IMR-90 (cell line): ENCODE results near the gene ITM2B. TPM values are rescaled to one million over a fixed set of nuclear protein-coding genes. Genes with fewer than 3 reads are reported as not detected.

Experiments
- ATAC-seq: fragments of 200-7000 bp; cut with Tn5 transposase; 2 replicates; pipeline ENCODE4 v1.9.1; 2020; ENCODE audit warnings: low read depth, mild to moderate bottlenecking, moderate library complexity
- BruUV-seq: library from RNA; stranded (reverse); fragments of 400-500 nt; replicated peaks from 2 replicates; lab custom pipeline; 2021; lab: Mats Ljungman, UMichigan
- CTCF ChIA-PET: fragments of 300-600 bp; formaldehyde crosslinking; extraction: SDS; loops from one replicate; lab custom pipeline; 2021; ENCODE audit warnings: antibody characterized with exemption; lab: Yijun Ruan, JAX
- POLR2A ChIA-PET: fragments of 300-600 bp; sonication (Branson Sonifier 250); formaldehyde crosslinking; loops from one replicate; lab custom pipeline; 2022; ENCODE audit warnings: antibody characterized with exemption; ENCODE audit not compliant: unreplicated experiment; lab: Charles Lee
- DNase-seq: peaks from one replicate; pipeline ENCODE4 v3.0.0; 2013
- H2AFZ ChIP-seq: replicated peaks from 2 replicates; pipeline ENCODE3; 2013; ENCODE audit warnings: low read length, mild to moderate bottlenecking; ENCODE audit not compliant: poor library complexity
- H2AK5ac ChIP-seq: 2 replicates; pipeline ENCODE4 v1.6.1; 2013; ENCODE audit warnings: low read depth, low read length, inconsistent platforms
- H2AK9ac ChIP-seq: replicated peaks from 2 replicates; pipeline ENCODE3; 2013; ENCODE audit warnings: mild to moderate bottlenecking, low read depth, low read length, moderate library complexity; ENCODE audit not compliant: poor library complexity
- H2BK120ac ChIP-seq: 2 replicates; pipeline ENCODE4 v1.6.1; 2013; ENCODE audit warnings: low read depth, low read length, inconsistent platforms
- H2BK15ac ChIP-seq: 3 replicates; pipeline ENCODE4 v1.6.1; 2013; ENCODE audit warnings: low read depth, low read length, inconsistent platforms
- H2BK20ac ChIP-seq: 2 replicates; pipeline ENCODE4 v1.6.1; 2013; ENCODE audit warnings: low read depth, mild to moderate bottlenecking, inconsistent platforms, low read length, moderate library complexity
- H2BK5ac ChIP-seq: 2 replicates; pipeline ENCODE4 v1.6.1; 2013; ENCODE audit warnings: mild to moderate bottlenecking, low read depth, low read length, inconsistent platforms; ENCODE audit not compliant: poor library complexity, severe bottlenecking
- H3K14ac ChIP-seq: replicated peaks from 2 replicates; pipeline ENCODE4 v1.6.1; 2013; ENCODE audit warnings: low read depth, low read length, inconsistent platforms
- H3K18ac ChIP-seq: 2 replicates; pipeline ENCODE4 v1.6.1; 2013; ENCODE audit warnings: low read depth, low read length, control low read depth
- H3K23ac ChIP-seq: 2 replicates; pipeline ENCODE4 v1.6.1; 2013; ENCODE audit warnings: low read depth, low read length, inconsistent platforms
- H3K27ac ChIP-seq: 2 replicates; pipeline ENCODE4 v1.5.1; 2013; ENCODE audit warnings: mild to moderate bottlenecking, control low read depth, low read length; ENCODE audit not compliant: insufficient read depth
- H3K27me3 ChIP-seq: 2 replicates; pipeline ENCODE4 v1.6.1; 2013; ENCODE audit warnings: low read length; ENCODE audit not compliant: control insufficient read depth, insufficient read depth
- H3K36me3 ChIP-seq: 2 replicates; pipeline ENCODE4 v1.6.1; 2013; ENCODE audit warnings: low read length, mixed read lengths; ENCODE audit not compliant: control insufficient read depth, insufficient read depth
- H3K4ac ChIP-seq: 2 replicates; pipeline ENCODE4 v1.6.1; 2013; ENCODE audit warnings: low read depth, low read length, inconsistent platforms
- H3K4me1 ChIP-seq: 2 replicates; pipeline ENCODE4 v1.6.1; 2013; ENCODE audit warnings: low read length, mixed read lengths; ENCODE audit not compliant: control insufficient read depth, insufficient read depth
- H3K4me2 ChIP-seq: 2 replicates; pipeline ENCODE4 v1.6.1; 2013; ENCODE audit warnings: low read depth, mild to moderate bottlenecking, control low read depth, low read length, moderate library complexity
- H3K4me3 ChIP-seq: 2 replicates; pipeline ENCODE4 v1.5.1; 2013; ENCODE audit warnings: low read depth, mild to moderate bottlenecking, control low read depth, low read length, moderate library complexity; ENCODE audit not compliant: insufficient read depth
- H3K56ac ChIP-seq: 2 replicates; pipeline ENCODE4 v1.6.1; 2013; ENCODE audit warnings: low read length, inconsistent platforms; ENCODE audit not compliant: insufficient read depth; ENCODE audit errors: extremely low read depth
- H3K79me1 ChIP-seq, 2 experiments: 2 replicates each; pipeline ENCODE4 v1.6.1; 2013; ENCODE audit warnings: low read length in 2 of 2, inconsistent platforms in 1 of 2, low read depth in 1 of 2
- H3K9ac ChIP-seq: 2 replicates; pipeline ENCODE4 v1.6.1; 2013; ENCODE audit warnings: low read depth, low read length, control low read depth
- H3K9me1 ChIP-seq: 2 replicates; pipeline ENCODE4 v1.6.1; 2013; ENCODE audit warnings: low read length, inconsistent platforms; ENCODE audit not compliant: insufficient read depth
- H3K9me3 ChIP-seq: 2 replicates; pipeline ENCODE4 v1.6.1; 2013; ENCODE audit warnings: low read length; ENCODE audit not compliant: control insufficient read depth, insufficient read depth
- H4K20me1 ChIP-seq: 2 replicates; pipeline ENCODE4 v1.6.1; 2013; ENCODE audit warnings: low read length, inconsistent platforms; ENCODE audit not compliant: insufficient read depth
- H4K5ac ChIP-seq: 2 replicates; pipeline ENCODE4 v1.6.1; 2013; ENCODE audit warnings: mild to moderate bottlenecking, low read depth, low read length, control low read depth
- H4K8ac ChIP-seq, 2 experiments: 2 replicates each; pipeline ENCODE4 v1.6.1; 2013; ENCODE audit warnings: low read depth in 2 of 2, low read length in 2 of 2, control low read depth in 1 of 2, inconsistent platforms in 1 of 2
- H4K91ac ChIP-seq: 2 replicates; pipeline ENCODE4 v1.6.1; 2013; ENCODE audit warnings: low read depth, low read length, inconsistent platforms; ENCODE audit not compliant: insufficient read depth
- BHLHE40 ChIP-seq: fragments of 150-350 bp; IDR thresholded peaks from 2 replicates; pipeline ENCODE4 v1.6.1; 2016; ENCODE audit warnings: mild to moderate bottlenecking, low read depth, low read length
- CEBPB ChIP-seq: IDR thresholded peaks from 2 replicates; pipeline ENCODE4 v1.6.1; 2012; ENCODE audit warnings: low read depth, low read length, improper control_type of control experiment
- CHD1 ChIP-seq: IDR thresholded peaks from 2 replicates; pipeline ENCODE4 v1.6.1; 2012; ENCODE audit warnings: low read depth, low read length, improper control_type of control experiment
- FOS ChIP-seq: fragments of 150-350 bp; IDR thresholded peaks from 2 replicates; pipeline ENCODE4 v1.6.1; 2016; ENCODE audit warnings: low read depth, low read length
- MAFK ChIP-seq: IDR thresholded peaks from 2 replicates; pipeline ENCODE4 v1.6.1; 2012; ENCODE audit warnings: low read depth, low read length, improper control_type of control experiment
- MAZ ChIP-seq: IDR thresholded peaks from 2 replicates; pipeline ENCODE4 v1.6.1; 2012; ENCODE audit warnings: low read depth, mild to moderate bottlenecking, low read length, improper control_type of control experiment, moderate library complexity, borderline replicate concordance
- MXI1 ChIP-seq: IDR thresholded peaks from 2 replicates; pipeline ENCODE4 v1.6.1; 2012; ENCODE audit warnings: low read depth, mild to moderate bottlenecking, low read length, moderate library complexity, borderline replicate concordance
- NFE2L2 ChIP-seq: fragments of 150-350 bp; IDR thresholded peaks from 2 replicates; pipeline ENCODE4 v1.6.1; 2016; ENCODE audit warnings: low read depth, mild to moderate bottlenecking, low read length
- POLR2A ChIP-seq: IDR thresholded peaks from 2 replicates; pipeline ENCODE4 v1.6.1; 2012; ENCODE audit warnings: mild to moderate bottlenecking, low read depth, low read length
- RAD21 ChIP-seq: IDR thresholded peaks from 2 replicates; pipeline ENCODE4 v1.6.1; 2012; ENCODE audit warnings: low read length, improper control_type of control experiment
- RCOR1 ChIP-seq: IDR thresholded peaks from 2 replicates; pipeline ENCODE4 v1.6.1; 2012; ENCODE audit warnings: mild to moderate bottlenecking, low read length, improper control_type of control experiment; ENCODE audit not compliant: insufficient replicate concordance
- RFX5 ChIP-seq: IDR thresholded peaks from 2 replicates; pipeline ENCODE4 v1.8.0; 2012; ENCODE audit warnings: low read depth, mild to moderate bottlenecking, low read length, moderate library complexity
- SMC3 ChIP-seq: fragments of 150-350 bp; IDR thresholded peaks from 2 replicates; pipeline ENCODE4 v1.6.1; 2016; ENCODE audit warnings: low read depth, mild to moderate bottlenecking, antibody characterized with exemption, low read length, moderate library complexity
- WGBS, 2 experiments: methylation state at CpG; one replicate each; pipeline versions ENCODE4 v1.1.5 to v1.1.7; 2013; ENCODE audit warnings: missing lambda C conversion rate in 2 of 2; ENCODE audit not compliant: insufficient read length in 1 of 2; ENCODE audit errors: extremely low coverage in 2 of 2; 5-methylcytosine and 5-hydroxymethylcytosine counted together
- dilution Hi-C: fragments of 300-500 bp; cut with HindIII; formaldehyde crosslinking; loops from one replicate; pipeline ENCODE4 v1.14.3; 2018; ENCODE audit warnings: low sequenced_read_pairs; ENCODE audit not compliant: unreplicated experiment
- in situ Hi-C: fragments of 300-500 bp; cut with MboI; formaldehyde crosslinking; loops from 3 replicates; pipeline ENCODE4 v1.14.3; 2019; ENCODE audit warnings: low sequenced_read_pairs, inconsistent platforms, mixed read lengths
- intact Hi-C: fragments of 100-400 bp; cut with micrococcal nuclease; formaldehyde crosslinking; loops from 2 replicates; pipeline ENCODE4 v1.10.0; 2022
- polyA plus RNA-seq, 3 experiments: library from polyadenylated mRNA; depleted of rRNA; stranded (reverse); fragments of >200 nt; gene quantifications; 2 replicates each; pipeline ENCODE4 v1.2.3, GENCODE V29; 2012; ENCODE audit warnings: low replicate concordance in 1 of 3
- total RNA-seq: library from RNA; depleted of rRNA; stranded (reverse); fragments of >200 nt; gene quantifications from 2 replicates; pipeline ENCODE4 v1.2.3, GENCODE V29; 2012
- TF ChIP-seq, protein P1 (sequence below): fragments of 150-350 bp; IDR thresholded peaks from 2 replicates; pipeline ENCODE4 v1.6.1; 2017; ENCODE audit warnings: mild to moderate bottlenecking, antibody characterized with exemption, low read length, low read depth

The ITM2B gene
- total and polyA plus RNA-seq, 2 of the 4 experiments (the other 2 are of a cell fraction) = 51.1 to 158 TPM

DNA sequence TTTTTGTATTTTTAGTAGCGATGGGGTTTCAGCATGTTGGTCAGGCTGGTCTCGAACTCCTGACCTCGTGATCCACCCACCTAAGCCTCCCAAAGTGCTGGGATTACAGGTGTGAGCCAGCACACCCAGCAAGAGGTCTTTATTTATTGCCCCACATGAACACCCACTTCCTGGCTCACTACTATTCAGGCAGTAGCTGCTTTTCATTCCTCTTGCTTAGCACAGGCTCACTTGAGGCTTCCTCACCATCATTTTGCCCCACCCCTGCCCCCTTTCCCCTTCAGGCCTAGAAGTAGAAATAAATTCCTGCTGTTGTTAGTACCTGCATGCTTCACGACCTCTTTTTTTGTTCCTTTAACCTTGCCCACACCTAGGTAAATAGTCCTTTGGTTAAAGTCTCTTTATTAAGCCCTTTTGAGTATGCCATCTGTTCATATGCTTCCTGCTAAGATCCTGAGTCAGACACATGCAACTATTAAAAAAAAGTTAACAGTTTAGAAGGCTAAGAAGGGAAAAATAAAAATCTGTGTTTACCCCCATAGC lies 33.5 kb upstream of the ITM2B start:
- in situ Hi-C loops (no loop called here), intact Hi-C loops (no loop called here), dilution Hi-C loops (no loop called here)
- Histone ChIP-seq H3K4me3 (no peak overlapping the region), H3K36me3 (no peaks in the 10 kb centered on the region), H2AFZ (no peak overlapping the region), H3K4ac (no peak overlapping the region), H3K4me1 (no peaks in the 10 kb centered on the region), H4K91ac (no peak overlapping the region), H3K4me2 (no peak overlapping the region), H2BK15ac (no peak overlapping the region), H3K9me3 (no peaks in the 10 kb centered on the region; the same call in 1 of the 2 replicates), H3K9ac (no peak overlapping the region), H4K20me1 (no peaks in the 10 kb centered on the region), H3K9me1 (no peaks in the 10 kb centered on the region), H2AK9ac (no peak overlapping the region), H2AK5ac (no peak overlapping the region), H3K18ac (no peak overlapping the region), H3K27me3 (peaks cover 2% of the 10 kb centered on the region; the same call in 1 of the 2 replicates), H3K79me1 (no peaks in the 10 kb centered on the region), H4K8ac (no peak overlapping the region), H2BK120ac (no peak overlapping the region), H3K14ac (no peak overlapping the region), H3K56ac (no peak overlapping the region), H2BK5ac (no peak overlapping the region), H3K27ac (no peak overlapping the region), H2BK20ac (no peak overlapping the region), H4K5ac (no peak overlapping the region), H3K23ac (no peak overlapping the region)
- BruUV-seq = no TSS peak
- POLR2A ChIA-PET = no interaction called here
- no peak for TF ChIP-seq SMC3
- no peak for TF ChIP-seq CHD1
- no peak for TF ChIP-seq RAD21
- TF ChIP-seq MAZ = no peak
- TF ChIP-seq POLR2A = no peak
- TF ChIP-seq BHLHE40 = no peak
- TF ChIP-seq FOS = no peak
- TF ChIP-seq, protein P1, sequence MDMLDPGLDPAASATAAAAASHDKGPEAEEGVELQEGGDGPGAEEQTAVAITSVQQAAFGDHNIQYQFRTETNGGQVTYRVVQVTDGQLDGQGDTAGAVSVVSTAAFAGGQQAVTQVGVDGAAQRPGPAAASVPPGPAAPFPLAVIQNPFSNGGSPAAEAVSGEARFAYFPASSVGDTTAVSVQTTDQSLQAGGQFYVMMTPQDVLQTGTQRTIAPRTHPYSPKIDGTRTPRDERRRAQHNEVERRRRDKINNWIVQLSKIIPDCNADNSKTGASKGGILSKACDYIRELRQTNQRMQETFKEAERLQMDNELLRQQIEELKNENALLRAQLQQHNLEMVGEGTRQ = no peak
- no peak for TF ChIP-seq RCOR1
- no peak for TF ChIP-seq CEBPB
- no peak for TF ChIP-seq MAFK
- TF ChIP-seq MXI1 = no peak
- TF ChIP-seq NFE2L2 = no peak
- TF ChIP-seq RFX5 = no peak
- CTCF ChIA-PET = interaction anchor here (1.1 kb wide), 1 partner anchor 13 kb away, joined by 3 read pairs; no protein-coding TSS in a partner anchor
- WGBS, 2 experiments = no CpG with 5 or more reads among the region's 4 CpGs
- DNase-seq = no peak
- no peak for ATAC-seq
